Measurements from ENCODE around the gene OSBPL6. TPM values are rescaled to one million over a fixed set of nuclear protein-coding genes. Genes with fewer than 3 reads are reported as not detected.

The OSBPL6 gene
- total and polyA plus RNA-seq, 4 experiments from 2014 or later = 0.14 to 0.49 (median 0.34) TPM

DNA sequence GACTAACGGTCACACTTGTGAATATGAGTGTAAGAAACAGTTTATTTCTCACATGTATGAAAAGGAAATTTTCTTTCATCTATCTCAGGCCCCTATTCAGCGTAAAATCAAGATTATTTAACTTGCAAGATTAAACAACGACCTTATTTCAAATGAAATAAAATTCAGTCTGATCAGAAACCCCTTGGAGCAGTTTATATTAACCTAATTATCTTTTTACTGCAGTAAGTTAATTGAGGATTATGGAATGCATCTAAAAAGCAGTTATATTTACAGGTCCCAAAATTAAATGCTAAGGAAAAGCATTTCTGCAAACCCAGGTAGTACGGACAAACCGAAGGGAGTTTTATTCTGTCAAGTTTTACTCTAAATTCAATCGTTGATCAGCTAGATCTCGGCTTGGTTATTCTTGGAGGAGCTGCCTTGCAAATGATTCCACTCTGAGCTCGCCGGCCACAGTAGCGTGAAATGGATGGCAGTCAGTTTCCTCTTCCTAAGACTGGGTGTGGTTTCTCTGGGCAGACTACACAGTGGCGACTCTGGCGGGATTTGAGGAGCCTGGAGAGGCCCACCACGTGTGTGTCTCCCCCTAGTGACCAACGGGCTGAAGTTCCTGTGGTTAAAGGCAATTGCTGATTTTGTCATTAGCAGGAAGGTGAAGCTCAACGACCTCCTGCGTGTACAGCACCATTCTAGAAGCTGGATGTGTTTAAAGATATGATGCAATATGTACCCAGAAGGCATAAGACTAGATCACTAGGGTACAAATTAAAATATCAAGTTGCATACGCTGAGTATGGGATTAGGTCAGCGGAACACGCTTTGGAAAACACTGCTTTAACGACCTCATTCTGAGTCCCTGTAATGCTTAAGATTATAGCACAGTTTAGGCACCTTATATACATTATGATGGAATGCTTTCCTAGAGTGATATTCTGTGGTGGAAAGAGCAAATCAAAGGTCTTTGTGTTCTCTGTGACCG lies 220.2 kb downstream of the OSBPL6 start:
- Histone ChIP-seq H3K36me3 (ENCODE audit: insufficient read depth, low read length) (no peaks in the 10 kb centered on the region), H3K4me3 (ENCODE audit: low read length in 2 of 2) (peak overlapping the region; percentile 80 to 86), H3K4me1 (ENCODE audit: insufficient read depth, low read length) (peaks cover 15% of the 10 kb centered on the region), H3K27me3 (ENCODE audit: insufficient read depth, low read length) (no peaks in the 10 kb centered on the region), H3K27ac (ENCODE audit: low read depth, low read length) (peak overlapping the region; percentile 69), H3K9me3 (ENCODE audit: control insufficient read depth in 1 of 2, low read length in 2 of 2) (no peaks in the 10 kb centered on the region)
- Mint-ChIP-seq H3K9me3 (no peaks in the 10 kb centered on the region), H3K27ac (peak overlapping the region; percentile 87 to 99 (median 97)), H3K4me1 (peaks cover 11 to 32% (median 19%) of the 10 kb centered on the region in 4 donors), H3K27me3 (peaks cover 0 to 3% of the 10 kb centered on the region in 2 donors), H3K36me3 (peaks cover 0 to 3% of the 10 kb centered on the region in 2 donors), H3K4me3 (peak overlapping the region; percentile 86 to 97 (median 92))
- ChIA-PET CTCF (ENCODE audit: partially characterized antibody) (interaction anchor here (0.6 to 10.3 kb wide), 25 partner anchors 9 to 308 kb away, joined by 3 to 256 read pairs (median 6); partner anchors contain the start of genes PJVK, PLEKHA3, PRKRA and RBM45), POLR2A (ENCODE audit: partially characterized antibody) (interaction anchor here (0.6 to 3.1 kb wide), 12 partner anchors 10 to 1021 kb away, joined by 3 to 56 read pairs (median 4); partner anchors contain the start of genes PJVK, PLEKHA3 and PRKRA)
- peak; percentile 61 to 79 (median 71) for DNase-seq
- intact Hi-C loops (cut with micrococcal nuclease) = loop anchor here (1.0 kb wide), 4 partner anchors 17 to 302 kb away; partner anchors contain the start of genes FKBP7 and RBM45

DNA sequence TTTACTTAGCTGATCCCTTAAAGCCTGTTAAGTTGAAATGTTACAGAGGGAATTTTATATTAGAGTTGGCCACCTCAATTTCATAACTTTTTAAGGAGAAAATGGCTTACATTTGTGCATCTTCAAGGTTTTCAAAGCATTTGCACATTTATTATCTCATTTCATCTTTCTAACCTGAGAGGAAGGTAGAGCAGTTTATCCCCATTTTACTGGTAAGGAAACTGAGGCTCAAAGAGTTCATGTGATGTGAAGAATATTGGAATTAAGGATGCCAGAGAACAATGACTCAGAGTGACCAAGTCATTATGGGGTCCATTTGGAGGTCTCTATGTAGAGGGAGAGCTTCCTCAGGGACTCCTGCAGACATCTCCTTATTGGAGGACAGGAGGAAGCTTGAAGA lies 221.7 kb downstream of the OSBPL6 start:
- no peak overlapping the region for H3K4me3 ChIP-seq (ENCODE audit: low read length in 2 of 2)
- intact Hi-C loops (cut with micrococcal nuclease) = no loop called here
- peaks cover 11 to 32% (median 19%) of the 10 kb centered on the region in 4 donors for H3K4me1 Mint-ChIP-seq
- no peaks in the 10 kb centered on the region for H3K9me3 ChIP-seq (ENCODE audit: control insufficient read depth in 1 of 2, low read length in 2 of 2)
- H3K27ac Mint-ChIP-seq = no peak overlapping the region
- DNase-seq = no peak
- ChIA-PET POLR2A (ENCODE audit: partially characterized antibody) (no interaction called here), CTCF (ENCODE audit: partially characterized antibody) (interaction anchor here (2.2 to 10.3 kb wide), 2 partner anchors 10 to 18 kb away, joined by 10 to 256 read pairs; no protein-coding TSS in a partner anchor)
- peaks cover 0 to 3% of the 10 kb centered on the region in 2 donors for H3K36me3 Mint-ChIP-seq
- no peaks in the 10 kb centered on the region for H3K27me3 Mint-ChIP-seq
- H3K27me3 ChIP-seq (ENCODE audit: insufficient read depth, low read length) = no peaks in the 10 kb centered on the region
- no peak overlapping the region for H3K27ac ChIP-seq (ENCODE audit: low read depth, low read length)
- H3K4me1 ChIP-seq (ENCODE audit: insufficient read depth, low read length) = peaks cover 15% of the 10 kb centered on the region
- no peaks in the 10 kb centered on the region for H3K36me3 ChIP-seq (ENCODE audit: insufficient read depth, low read length)
- H3K9me3 Mint-ChIP-seq = no peaks in the 10 kb centered on the region
- no peak overlapping the region for H3K4me3 Mint-ChIP-seq

- Histone ChIP-seq H3K36me3 (ENCODE audit: insufficient read depth, low read length) (no peaks in the 10 kb centered on the region), H3K9me3 (ENCODE audit: control insufficient read depth in 1 of 2, low read length in 2 of 2) (no peaks in the 10 kb centered on the region), H3K4me3 (ENCODE audit: low read length in 2 of 2) (no peak overlapping the region), H3K4me1 (ENCODE audit: insufficient read depth, low read length) (peaks cover 15% of the 10 kb centered on the region), H3K27ac (ENCODE audit: low read depth, low read length) (no peak overlapping the region), H3K27me3 (ENCODE audit: insufficient read depth, low read length) (no peaks in the 10 kb centered on the region)
- Mint-ChIP-seq H3K4me1 (peaks cover 11 to 29% (median 18%) of the 10 kb centered on the region in 4 donors), H3K4me3 (no peak overlapping the region), H3K9me3 (peaks cover 0 to 3% (median 0%) of the 10 kb centered on the region in 8 donors), H3K27ac (no peak overlapping the region), H3K36me3 (peaks cover 3 to 9% of the 10 kb centered on the region in 2 donors), H3K27me3 (no peaks in the 10 kb centered on the region)
- ChIA-PET POLR2A (ENCODE audit: partially characterized antibody) (interaction anchor here (0.5 kb wide), 1 partner anchor 29 kb away, joined by 5 read pairs; no protein-coding TSS in a partner anchor), CTCF (ENCODE audit: partially characterized antibody) (interaction anchor here (10.3 kb wide), 1 partner anchor 20 kb away, joined by 256 read pairs; no protein-coding TSS in a partner anchor)
- DNase-seq = no peak
- intact Hi-C loops (cut with micrococcal nuclease) = no loop called here
Measured at GRCh38 chr2:178417916-178418315, 223.6 kb downstream of the OSBPL6 start.

- intact Hi-C loops (cut with micrococcal nuclease) = no loop called here
- Histone ChIP-seq H3K4me1 (ENCODE audit: insufficient read depth, low read length) (peaks cover 15% of the 10 kb centered on the region), H3K27ac (ENCODE audit: low read depth, low read length) (no peak overlapping the region), H3K36me3 (ENCODE audit: insufficient read depth, low read length) (no peaks in the 10 kb centered on the region), H3K27me3 (ENCODE audit: insufficient read depth, low read length) (no peaks in the 10 kb centered on the region), H3K4me3 (ENCODE audit: low read length in 2 of 2) (no peak overlapping the region), H3K9me3 (ENCODE audit: control insufficient read depth in 1 of 2, low read length in 2 of 2) (no peaks in the 10 kb centered on the region)
- DNase-seq = no peak
- POLR2A ChIA-PET (ENCODE audit: partially characterized antibody) = interaction anchor here (0.5 to 1.6 kb wide), 2 partner anchors 29 to 33 kb away, joined by 5 read pairs; partner anchors contain the start of genes PJVK and PRKRA
- CTCF ChIA-PET (ENCODE audit: partially characterized antibody) = interaction anchor here (0.6 to 10.3 kb wide), 4 partner anchors 20 to 62 kb away, joined by 3 to 256 read pairs (median 4); partner anchors contain the start of genes PJVK, PLEKHA3 and PRKRA
- Mint-ChIP-seq H3K4me3 (no peak overlapping the region), H3K27me3 (no peaks in the 10 kb centered on the region), H3K36me3 (peaks cover 3 to 10% of the 10 kb centered on the region in 2 donors), H3K27ac (no peak overlapping the region), H3K4me1 (peaks cover 10 to 24% (median 13%) of the 10 kb centered on the region in 4 donors), H3K9me3 (peaks cover 0 to 3% (median 0%) of the 10 kb centered on the region in 8 donors)
Measured at GRCh38 chr2:178418426-178418825, 224.1 kb downstream of the OSBPL6 start.

GRCh38 chr2:178419123-178419522 lies 224.8 kb downstream of the OSBPL6 start:
- intact Hi-C loops (cut with micrococcal nuclease) = no loop called here
- Histone ChIP-seq H3K27ac (ENCODE audit: low read depth, low read length) (no peak overlapping the region), H3K27me3 (ENCODE audit: insufficient read depth, low read length) (no peaks in the 10 kb centered on the region), H3K9me3 (ENCODE audit: control insufficient read depth in 1 of 2, low read length in 2 of 2) (no peaks in the 10 kb centered on the region), H3K4me3 (ENCODE audit: low read length in 2 of 2) (no peak overlapping the region), H3K4me1 (ENCODE audit: insufficient read depth, low read length) (peaks cover 12% of the 10 kb centered on the region), H3K36me3 (ENCODE audit: insufficient read depth, low read length) (no peaks in the 10 kb centered on the region)
- POLR2A ChIA-PET (ENCODE audit: partially characterized antibody) = interaction anchor here (1.6 kb wide), 1 partner anchor 32 kb away, joined by 5 read pairs; the partner anchor contains the start of genes PJVK and PRKRA
- peaks cover 0 to 15% of the 10 kb centered on the region in 2 donors for H3K36me3 Mint-ChIP-seq
- no peaks in the 10 kb centered on the region for H3K27me3 Mint-ChIP-seq
- CTCF ChIA-PET (ENCODE audit: partially characterized antibody) = interaction anchor here (0.7 to 10.3 kb wide), 3 partner anchors 21 to 61 kb away, joined by 3 to 256 read pairs (median 4); partner anchors contain the start of gene PLEKHA3
- DNase-seq = no peak
- no peak overlapping the region for H3K4me3 Mint-ChIP-seq
- peaks cover 0 to 3% (median 0%) of the 10 kb centered on the region in 8 donors for H3K9me3 Mint-ChIP-seq
- peaks cover 8 to 17% (median 10%) of the 10 kb centered on the region in 4 donors for H3K4me1 Mint-ChIP-seq
- H3K27ac Mint-ChIP-seq = no peak overlapping the region

GRCh38 chr2:178420463-178420999 lies 226.2 kb downstream of the OSBPL6 start:
- Mint-ChIP-seq H3K36me3 (peaks cover 4 to 29% of the 10 kb centered on the region in 2 donors), H3K4me1 (peaks cover 0 to 5% (median 0%) of the 10 kb centered on the region in 4 donors), H3K9me3 (peaks cover 0 to 14% (median 7%) of the 10 kb centered on the region in 8 donors), H3K27me3 (no peaks in the 10 kb centered on the region), H3K4me3 (no peak overlapping the region), H3K27ac (peak overlapping the region in 1 of 7 donors; percentile 28)
- Histone ChIP-seq H3K36me3 (ENCODE audit: insufficient read depth, low read length) (no peaks in the 10 kb centered on the region), H3K9me3 (ENCODE audit: control insufficient read depth in 1 of 2, low read length in 2 of 2) (no peaks in the 10 kb centered on the region), H3K4me3 (ENCODE audit: low read length in 2 of 2) (no peak overlapping the region), H3K27ac (ENCODE audit: low read depth, low read length) (no peak overlapping the region), H3K4me1 (ENCODE audit: insufficient read depth, low read length) (no peaks in the 10 kb centered on the region), H3K27me3 (ENCODE audit: insufficient read depth, low read length) (no peaks in the 10 kb centered on the region)
- ChIA-PET CTCF (ENCODE audit: partially characterized antibody) (interaction anchor here (10.3 kb wide), 1 partner anchor 22 kb away, joined by 256 read pairs; no protein-coding TSS in a partner anchor), POLR2A (ENCODE audit: partially characterized antibody) (no interaction called here)
- no peak for DNase-seq
- intact Hi-C loops (cut with micrococcal nuclease) = no loop called here
